ENCODE data around the gene CTU1.

Gene CTU1

DNA sequence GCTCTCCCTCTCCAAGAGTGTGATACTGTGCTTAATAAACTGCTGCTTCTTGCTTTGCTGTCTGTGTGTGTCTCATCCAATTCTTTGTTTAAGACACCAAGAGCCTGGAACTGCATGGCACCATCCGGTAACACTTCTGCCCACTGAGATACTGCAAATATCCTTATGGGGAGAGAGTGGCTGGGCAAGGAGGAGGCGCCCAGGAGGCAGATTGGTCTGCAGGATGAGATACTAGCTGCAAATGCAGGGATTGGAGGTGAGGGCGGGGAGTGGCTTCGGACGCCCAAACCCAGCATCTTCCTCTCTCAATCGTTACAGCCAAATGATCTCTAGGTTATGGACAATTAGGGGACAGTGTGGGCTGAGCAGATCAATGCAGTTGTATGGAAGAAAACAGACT lies 32.2 kb upstream of the CTU1 start:
- ChIA-PET POLR2A (no interaction called here), CTCF (no interaction called here)
- Histone ChIP-seq H3K9me3 (ENCODE audit: control insufficient read depth, insufficient read depth, low read depth, low read length) (no peaks in the 10 kb centered on the region), H3K4me3 (ENCODE audit: low read depth, low read length) (no peak overlapping the region), H3K4me1 (ENCODE audit: control insufficient read depth, insufficient read depth, low read length) (no peaks in the 10 kb centered on the region), H3K27ac (ENCODE audit: extremely low read depth, low read depth, low read length) (no peak overlapping the region), H3K36me3 (ENCODE audit: control insufficient read depth in 2 of 2, insufficient read depth in 1 of 2, low read length in 2 of 2) (no peaks in the 10 kb centered on the region)
- TF ChIP-seq, protein P1, sequence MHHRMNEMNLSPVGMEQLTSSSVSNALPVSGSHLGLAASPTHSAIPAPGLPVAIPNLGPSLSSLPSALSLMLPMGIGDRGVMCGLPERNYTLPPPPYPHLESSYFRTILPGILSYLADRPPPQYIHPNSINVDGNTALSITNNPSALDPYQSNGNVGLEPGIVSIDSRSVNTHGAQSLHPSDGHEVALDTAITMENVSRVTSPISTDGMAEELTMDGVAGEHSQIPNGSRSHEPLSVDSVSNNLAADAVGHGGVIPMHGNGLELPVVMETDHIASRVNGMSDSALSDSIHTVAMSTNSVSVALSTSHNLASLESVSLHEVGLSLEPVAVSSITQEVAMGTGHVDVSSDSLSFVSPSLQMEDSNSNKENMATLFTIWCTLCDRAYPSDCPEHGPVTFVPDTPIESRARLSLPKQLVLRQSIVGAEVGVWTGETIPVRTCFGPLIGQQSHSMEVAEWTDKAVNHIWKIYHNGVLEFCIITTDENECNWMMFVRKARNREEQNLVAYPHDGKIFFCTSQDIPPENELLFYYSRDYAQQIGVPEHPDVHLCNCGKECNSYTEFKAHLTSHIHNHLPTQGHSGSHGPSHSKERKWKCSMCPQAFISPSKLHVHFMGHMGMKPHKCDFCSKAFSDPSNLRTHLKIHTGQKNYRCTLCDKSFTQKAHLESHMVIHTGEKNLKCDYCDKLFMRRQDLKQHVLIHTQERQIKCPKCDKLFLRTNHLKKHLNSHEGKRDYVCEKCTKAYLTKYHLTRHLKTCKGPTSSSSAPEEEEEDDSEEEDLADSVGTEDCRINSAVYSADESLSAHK (tag by site-specific recombination; IDR thresholded peaks at IDR 0.05), result no peak
- TF ChIP-seq, protein P2, sequence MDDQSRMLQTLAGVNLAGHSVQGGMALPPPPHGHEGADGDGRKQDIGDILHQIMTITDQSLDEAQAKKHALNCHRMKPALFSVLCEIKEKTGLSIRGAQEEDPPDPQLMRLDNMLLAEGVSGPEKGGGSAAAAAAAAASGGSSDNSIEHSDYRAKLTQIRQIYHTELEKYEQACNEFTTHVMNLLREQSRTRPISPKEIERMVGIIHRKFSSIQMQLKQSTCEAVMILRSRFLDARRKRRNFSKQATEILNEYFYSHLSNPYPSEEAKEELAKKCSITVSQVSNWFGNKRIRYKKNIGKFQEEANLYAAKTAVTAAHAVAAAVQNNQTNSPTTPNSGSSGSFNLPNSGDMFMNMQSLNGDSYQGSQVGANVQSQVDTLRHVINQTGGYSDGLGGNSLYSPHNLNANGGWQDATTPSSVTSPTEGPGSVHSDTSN (CRISPR knock-in tag; IDR thresholded peaks at IDR 0.05), result no peak
- TF ChIP-seq, protein P3, sequence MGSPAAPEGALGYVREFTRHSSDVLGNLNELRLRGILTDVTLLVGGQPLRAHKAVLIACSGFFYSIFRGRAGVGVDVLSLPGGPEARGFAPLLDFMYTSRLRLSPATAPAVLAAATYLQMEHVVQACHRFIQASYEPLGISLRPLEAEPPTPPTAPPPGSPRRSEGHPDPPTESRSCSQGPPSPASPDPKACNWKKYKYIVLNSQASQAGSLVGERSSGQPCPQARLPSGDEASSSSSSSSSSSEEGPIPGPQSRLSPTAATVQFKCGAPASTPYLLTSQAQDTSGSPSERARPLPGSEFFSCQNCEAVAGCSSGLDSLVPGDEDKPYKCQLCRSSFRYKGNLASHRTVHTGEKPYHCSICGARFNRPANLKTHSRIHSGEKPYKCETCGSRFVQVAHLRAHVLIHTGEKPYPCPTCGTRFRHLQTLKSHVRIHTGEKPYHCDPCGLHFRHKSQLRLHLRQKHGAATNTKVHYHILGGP (tag by site-specific recombination; IDR thresholded peaks at IDR 0.05), result no peak
- no peak for TF ChIP-seq ZNF48 (tag by site-specific recombination; IDR thresholded peaks at IDR 0.05)
- no peak for TF ChIP-seq ZNF324 (tag by site-specific recombination; IDR thresholded peaks at IDR 0.05)
- no peak for TF ChIP-seq TCF7L2 (IDR thresholded peaks at IDR 0.05; ENCODE audit: borderline replicate concordance, low read depth, low read length)
- no peak for TF ChIP-seq ZNF211 (tag by site-specific recombination; IDR thresholded peaks at IDR 0.05; ENCODE audit: low read depth)

DNA sequence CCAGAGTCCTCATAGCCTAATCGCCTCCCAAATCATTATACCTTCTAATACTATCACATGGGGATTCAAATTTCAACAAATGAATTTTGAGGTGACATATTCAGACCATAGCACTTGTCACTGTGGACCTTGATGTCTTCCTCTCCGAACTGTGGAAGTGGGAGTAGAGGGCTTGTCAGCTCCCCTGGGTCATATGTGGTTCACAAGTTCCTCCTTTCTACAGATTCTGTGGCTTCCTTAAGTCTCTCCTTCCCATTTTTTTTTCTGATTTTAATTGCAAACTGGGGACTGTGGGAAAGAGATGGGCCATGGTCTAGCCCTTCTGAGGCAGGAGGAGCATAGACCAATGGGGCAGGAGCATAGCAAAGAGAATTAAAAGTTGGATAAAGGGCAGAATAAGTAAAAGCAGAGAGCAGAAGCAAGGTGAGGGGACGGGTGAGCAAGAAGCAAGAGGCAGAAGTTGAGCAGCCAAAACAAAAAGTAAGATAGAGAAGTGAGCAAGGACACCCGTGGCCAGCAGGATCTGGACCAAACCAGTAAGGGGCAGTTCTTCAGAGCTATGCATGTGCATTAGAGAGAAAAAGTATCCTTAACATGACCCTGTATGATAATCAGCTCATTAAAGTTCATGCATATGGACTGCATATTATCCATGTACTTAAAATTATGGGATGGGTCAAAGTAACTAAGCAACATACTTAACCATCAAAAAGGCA lies 31.2 kb upstream of the CTU1 start:
- TF ChIP-seq ZNF2 (tag by site-specific recombination; IDR thresholded peaks at IDR 0.05) (no peak), SP2 (tag by site-specific recombination; IDR thresholded peaks at IDR 0.05) (no peak), ZNF544 (tag by site-specific recombination; IDR thresholded peaks at IDR 0.05) (no peak), ZNF785 (tag by site-specific recombination; IDR thresholded peaks at IDR 0.05) (no peak), KLF16 (tag by site-specific recombination; IDR thresholded peaks at IDR 0.05) (no peak), ZNF112 (tag by site-specific recombination; IDR thresholded peaks at IDR 0.05) (no peak), ZNF366 (tag by site-specific recombination; conservative IDR thresholded peaks at IDR 0.05) (no peak), ZFP41 (tag by site-specific recombination; IDR thresholded peaks at IDR 0.05; ENCODE audit: borderline replicate concordance) (no peak), ZNF37A (tag by site-specific recombination; IDR thresholded peaks at IDR 0.05) (no peak), FEZF1 (tag by site-specific recombination; IDR thresholded peaks at IDR 0.05) (no peak), ZNF132 (tag by site-specific recombination; IDR thresholded peaks at IDR 0.05; ENCODE audit: borderline replicate concordance) (no peak)
- TF ChIP-seq, protein P4, sequence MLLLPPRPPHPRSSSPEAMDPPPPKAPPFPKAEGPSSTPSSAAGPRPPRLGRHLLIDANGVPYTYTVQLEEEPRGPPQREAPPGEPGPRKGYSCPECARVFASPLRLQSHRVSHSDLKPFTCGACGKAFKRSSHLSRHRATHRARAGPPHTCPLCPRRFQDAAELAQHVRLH (tag by site-specific recombination; IDR thresholded peaks at IDR 0.05), result no peak
- ChIA-PET POLR2A (no interaction called here), CTCF (interaction anchor here (2.8 kb wide), 1 partner anchor 18 kb away, joined by 13 read pairs; no protein-coding TSS in a partner anchor)
- Histone ChIP-seq H3K36me3 (ENCODE audit: control insufficient read depth in 2 of 2, insufficient read depth in 1 of 2, low read length in 2 of 2) (no peaks in the 10 kb centered on the region), H3K27ac (ENCODE audit: extremely low read depth, low read depth, low read length) (no peak overlapping the region), H3K4me3 (ENCODE audit: low read depth, low read length) (no peak overlapping the region), H3K4me1 (ENCODE audit: control insufficient read depth, insufficient read depth, low read length) (no peaks in the 10 kb centered on the region), H3K9me3 (ENCODE audit: control insufficient read depth, insufficient read depth, low read depth, low read length) (no peaks in the 10 kb centered on the region)
